Panc1 (cell line): Measurements from ENCODE around the gene CALR. TPM values are rescaled to one million over a fixed set of nuclear protein-coding genes. Genes with fewer than 3 reads are reported as not detected.

Experiments
- ATAC-seq: fragments of 200-7000 bp; cut with Tn5 transposase; 2 replicates; pipeline ENCODE4 v1.9.1; 2020; ENCODE audit warnings: mild to moderate bottlenecking, moderate library complexity
- BruUV-seq: library from RNA; stranded (reverse); fragments of 400-500 nt; replicated peaks from 2 replicates; lab custom pipeline; 2021; lab: Mats Ljungman, UMichigan
- CTCF ChIA-PET: fragments of 300-600 bp; sonication (Branson Sonifier 250); formaldehyde crosslinking; loops from one replicate; lab custom pipeline; 2022; ENCODE audit warnings: antibody characterized with exemption; lab: Charles Lee
- POLR2A ChIA-PET: fragments of 300-600 bp; sonication (Branson Sonifier 250); formaldehyde crosslinking; loops from one replicate; lab custom pipeline; 2022; ENCODE audit warnings: antibody characterized with exemption; lab: Charles Lee
- DNase-seq: peaks from one replicate; pipeline ENCODE4 v3.0.0-alpha.2; 2010; ENCODE audit warnings: low read depth, low spot score
- H3K27ac ChIP-seq: 2 replicates; pipeline ENCODE4 v1.5.1; 2011; ENCODE audit warnings: mild to moderate bottlenecking, low read length, inconsistent platforms
- H3K27me3 ChIP-seq: fragments of 200-500 bp; sonication (Bioruptor generic); 2 replicates; pipeline ENCODE4 v1.6.0; 2014; ENCODE audit warnings: low read length, inconsistent platforms; ENCODE audit not compliant: control insufficient read depth, insufficient read depth
- H3K36me3 ChIP-seq: fragments of 200-500 bp; sonication (Bioruptor generic); 2 replicates; pipeline ENCODE4 v1.5.1; 2014; ENCODE audit warnings: inconsistent platforms, mild to moderate bottlenecking, low read length, moderate library complexity; ENCODE audit not compliant: control insufficient read depth, insufficient read depth
- H3K4me1 ChIP-seq: 2 replicates; pipeline ENCODE4 v1.5.1; 2011; ENCODE audit warnings: inconsistent platforms, mild to moderate bottlenecking, low read length, moderate library complexity; ENCODE audit not compliant: control insufficient read depth, insufficient read depth
- H3K4me3 ChIP-seq, 2 experiments: 2 replicates each; pipeline ENCODE4 v1.5.1; 2011 to 2012; ENCODE audit warnings: low read depth in 2 of 2, low read length in 2 of 2, mild to moderate bottlenecking in 2 of 2, inconsistent platforms in 1 of 2, moderate library complexity in 1 of 2
- H3K9me3 ChIP-seq: fragments of 200-500 bp; sonication (Bioruptor generic); 2 replicates; pipeline ENCODE4 v1.5.1; 2014; ENCODE audit warnings: low read depth, mild to moderate bottlenecking, inconsistent platforms, low read length, moderate library complexity; ENCODE audit not compliant: control insufficient read depth, insufficient read depth
- POLR2AphosphoS5 ChIP-seq: IDR thresholded peaks from 2 replicates; pipeline ENCODE4 v1.6.1; 2012; ENCODE audit warnings: mild to moderate bottlenecking, low read depth, low read length, moderate library complexity
- REST ChIP-seq, 2 experiments: IDR thresholded peaks; 2 replicates each; pipeline ENCODE4 v1.6.1; 2011 to 2012; ENCODE audit warnings: low read depth in 2 of 2, control low read depth in 1 of 2, low read length in 1 of 2, mild to moderate bottlenecking in 1 of 2, moderate library complexity in 1 of 2; ENCODE audit not compliant: insufficient read depth in 1 of 2
- SIN3A ChIP-seq: IDR thresholded peaks from 2 replicates; pipeline ENCODE4 v1.6.1; 2012; ENCODE audit warnings: low read depth, mild to moderate bottlenecking, low read length, moderate library complexity, borderline replicate concordance; ENCODE audit not compliant: insufficient read depth
- TCF7L2 ChIP-seq: IDR thresholded peaks from 2 replicates; pipeline ENCODE4 v1.6.1; 2011; ENCODE audit warnings: mild to moderate bottlenecking, low read depth, low read length, inconsistent platforms
- in situ Hi-C: cut with HindIII; loops from 2 replicates; pipeline ENCODE4 v1.10.0; 2016; ENCODE audit warnings: low sequenced_read_pairs, low pct_unique_long_range_greater_than_20kb
- intact Hi-C: fragments of 100-400 bp; cut with micrococcal nuclease; formaldehyde crosslinking; loops from one replicate; pipeline ENCODE4 v1.10.0; 2022; ENCODE audit not compliant: unreplicated experiment
- total RNA-seq: library from RNA; stranded (reverse); gene quantifications from one replicate; pipeline ENCODE4 v1.2.1, GENCODE V29; 2021; ENCODE audit not compliant: unreplicated experiment
- TF ChIP-seq, protein P1 (sequence below): fragments of 450-650 bp; IDR thresholded peaks from 2 replicates; pipeline ENCODE4 v1.5.1; 2017; ENCODE audit warnings: mild to moderate bottlenecking

The CALR gene
- total RNA-seq, 1 experiment from 2014 or later = 1,060 TPM

DNA sequence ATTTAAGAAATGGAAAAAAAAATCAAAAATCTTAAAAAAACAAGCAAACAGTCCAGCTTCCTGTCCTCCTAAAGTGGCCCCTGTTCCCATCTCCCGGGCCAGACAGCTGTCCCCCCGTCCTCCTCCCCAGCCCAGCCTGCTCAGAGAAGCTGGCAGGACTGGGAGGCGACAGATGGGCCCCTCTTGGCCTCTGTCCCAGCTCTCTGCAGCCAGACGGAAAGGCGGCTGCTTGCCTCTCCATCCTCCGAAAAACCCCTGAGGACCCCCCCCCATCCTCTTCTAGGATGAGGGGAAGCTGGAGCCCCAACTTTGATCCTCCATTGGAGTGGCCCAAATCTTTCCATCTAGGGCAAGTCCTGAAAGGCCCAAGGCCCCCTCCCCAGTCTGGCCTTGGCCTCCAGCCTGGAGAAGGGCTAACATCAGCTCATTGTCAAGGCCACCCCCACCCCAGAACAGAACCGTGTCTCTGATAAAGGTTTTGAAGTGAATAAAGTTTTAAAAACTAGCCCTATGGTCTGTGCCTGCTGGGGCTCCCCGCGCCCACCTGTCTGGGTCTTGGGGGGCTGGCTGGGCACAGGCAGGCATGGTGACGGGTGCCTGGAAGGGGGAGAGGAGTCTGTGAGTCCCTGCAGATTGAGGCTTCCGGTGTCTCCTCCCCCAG is 14.9 kb downstream of the CALR start:
- no peaks in the 10 kb centered on the region for H3K27me3 ChIP-seq
- no peak for DNase-seq
- in situ Hi-C loops = no loop called here
- CTCF ChIA-PET = interaction anchor here (1.3 kb wide), 1 partner anchor 12 kb away, joined by 3 read pairs; no protein-coding TSS in a partner anchor
- H3K27ac ChIP-seq = peak overlapping the region; percentile 51; the same call in 1 of the 2 replicates
- TSS peak; percentile 95 for BruUV-seq
- peaks cover 10% of the 10 kb centered on the region for H3K36me3 ChIP-seq
- ATAC-seq = no peak
- TF ChIP-seq SIN3A (no peak), TCF7L2 (no peak), REST (IDR thresholded peaks at IDR 0.05; ENCODE audit: insufficient read depth in 1 of 2, low read depth in 2 of 2, low read length in 1 of 2) (no peak), POLR2AphosphoS5 (peak; percentile 35)
- TF ChIP-seq, protein P1, sequence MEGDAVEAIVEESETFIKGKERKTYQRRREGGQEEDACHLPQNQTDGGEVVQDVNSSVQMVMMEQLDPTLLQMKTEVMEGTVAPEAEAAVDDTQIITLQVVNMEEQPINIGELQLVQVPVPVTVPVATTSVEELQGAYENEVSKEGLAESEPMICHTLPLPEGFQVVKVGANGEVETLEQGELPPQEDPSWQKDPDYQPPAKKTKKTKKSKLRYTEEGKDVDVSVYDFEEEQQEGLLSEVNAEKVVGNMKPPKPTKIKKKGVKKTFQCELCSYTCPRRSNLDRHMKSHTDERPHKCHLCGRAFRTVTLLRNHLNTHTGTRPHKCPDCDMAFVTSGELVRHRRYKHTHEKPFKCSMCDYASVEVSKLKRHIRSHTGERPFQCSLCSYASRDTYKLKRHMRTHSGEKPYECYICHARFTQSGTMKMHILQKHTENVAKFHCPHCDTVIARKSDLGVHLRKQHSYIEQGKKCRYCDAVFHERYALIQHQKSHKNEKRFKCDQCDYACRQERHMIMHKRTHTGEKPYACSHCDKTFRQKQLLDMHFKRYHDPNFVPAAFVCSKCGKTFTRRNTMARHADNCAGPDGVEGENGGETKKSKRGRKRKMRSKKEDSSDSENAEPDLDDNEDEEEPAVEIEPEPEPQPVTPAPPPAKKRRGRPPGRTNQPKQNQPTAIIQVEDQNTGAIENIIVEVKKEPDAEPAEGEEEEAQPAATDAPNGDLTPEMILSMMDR = no peak
- POLR2A ChIA-PET = no interaction called here
- H3K4me3 ChIP-seq = no peak overlapping the region
- intact Hi-C loops = no loop called here
- H3K4me1 ChIP-seq = peaks cover 30% of the 10 kb centered on the region
- no peaks in the 10 kb centered on the region for H3K9me3 ChIP-seq

- Histone ChIP-seq H3K4me3 (no peak overlapping the region), H3K27me3 (no peaks in the 10 kb centered on the region), H3K9me3 (no peaks in the 10 kb centered on the region), H3K27ac (peak overlapping the region; percentile 51; the same call in 1 of the 2 replicates), H3K4me1 (peaks cover 30% of the 10 kb centered on the region), H3K36me3 (peaks cover 10% of the 10 kb centered on the region)
- TF ChIP-seq REST (IDR thresholded peaks at IDR 0.05; ENCODE audit: insufficient read depth in 1 of 2, low read depth in 2 of 2, low read length in 1 of 2) (no peak), POLR2AphosphoS5 (0 out of 2 replicates have a peak, but pooled peaks have one; percentile 24), SIN3A (no peak), TCF7L2 (no peak)
- TF ChIP-seq, protein P1 = no peak
- DNase-seq (no peak), ATAC-seq (peak; percentile 15; the same call in 1 of the 2 replicates)
- intact Hi-C loops = no loop called here
- in situ Hi-C loops = no loop called here
- CTCF ChIA-PET = interaction anchor here (0.6 to 1.3 kb wide), 3 partner anchors 10 to 16 kb away, joined by 3 to 5 read pairs (median 3); no protein-coding TSS in a partner anchor
- BruUV-seq = no TSS peak
- POLR2A ChIA-PET = interaction anchor here (0.6 kb wide), 1 partner anchor 14 kb away, joined by 3 read pairs; no protein-coding TSS in a partner anchor
These were observed 15.6 kb downstream of the CALR start for GRCh38 chr19:12953799-12954611.
